NCI-H446 treated with DMSO at 0.1 percent for 48 hours (cell line): ENCODE data around the gene CHIC2.
"Not testable (repeated sequence)": the region's sequence is repeated elsewhere in the genome, so short reads cannot be mapped to it uniquely, and the experiment has no call there.

Experiments
- DNase-seq: peaks from one replicate; lab custom pipeline; 2025; lab: John Stamatoyannopoulos, UW

CHIC2 gene

GRCh38 chr4:54061067-54061466 is 3.3 kb downstream of the CHIC2 start:
- DNase-seq = no peak

- DNase-seq = no peak
Observed at GRCh38 chr4:54060116-54060515, 4.3 kb downstream of the CHIC2 start.

GRCh38 chr4:54058171-54058570 is 6.2 kb downstream of the CHIC2 start:
- no peak for DNase-seq

- no peak for DNase-seq
Observed at GRCh38 chr4:54056360-54056759, 8.0 kb downstream of the CHIC2 start.

- DNase-seq = no peak
Observed at GRCh38 chr4:54055494-54055893, 8.9 kb downstream of the CHIC2 start.

GRCh38 chr4:54054501-54054900 is 9.9 kb downstream of the CHIC2 start:
- no peak for DNase-seq

- not testable (repeated sequence) for DNase-seq
Observed at GRCh38 chr4:54053322-54053721, 11.1 kb downstream of the CHIC2 start.

GRCh38 chr4:54050214-54050904 is 14.0 kb downstream of the CHIC2 start:
- DNase-seq = no peak

GRCh38 chr4:54043630-54044029 is 20.8 kb downstream of the CHIC2 start:
- not testable (repeated sequence) for DNase-seq

GRCh38 chr4:54041933-54042332 is 22.5 kb downstream of the CHIC2 start:
- no peak for DNase-seq

GRCh38 chr4:54041100-54041499 is 23.3 kb downstream of the CHIC2 start:
- DNase-seq = no peak

- no peak for DNase-seq
Observed at GRCh38 chr4:54038056-54038455, 26.3 kb downstream of the CHIC2 start.

GRCh38 chr4:54036184-54036583 is 28.2 kb downstream of the CHIC2 start:
- DNase-seq = no peak

- no peak for DNase-seq
Observed at GRCh38 chr4:54032558-54033135, 31.8 kb downstream of the CHIC2 start.

- DNase-seq = no peak
Observed at GRCh38 chr4:54027311-54027710, 37.1 kb downstream of the CHIC2 start.

- no peak for DNase-seq
Observed at GRCh38 chr4:54025582-54025981, 38.8 kb downstream of the CHIC2 start.

- not testable (repeated sequence) for DNase-seq
Observed at GRCh38 chr4:54023019-54023418, 41.4 kb downstream of the CHIC2 start.

GRCh38 chr4:54017974-54018373 is 46.4 kb downstream of the CHIC2 start:
- DNase-seq = no peak

- DNase-seq = no peak
Observed at GRCh38 chr4:54017308-54017707, 47.1 kb downstream of the CHIC2 start.

- no peak for DNase-seq
Observed at GRCh38 chr4:54016504-54016903, 47.9 kb downstream of the CHIC2 start.

- DNase-seq = no peak
Observed at GRCh38 chr4:54015423-54016030, 48.9 kb downstream of the CHIC2 start.

- no peak for DNase-seq
Observed at GRCh38 chr4:54014666-54015160, 49.7 kb downstream of the CHIC2 start.

GRCh38 chr4:54011201-54011600 is 53.2 kb downstream of the CHIC2 start:
- DNase-seq = no peak
